ENCODE data around the gene COL18A1.

The COL18A1 gene

DNA sequence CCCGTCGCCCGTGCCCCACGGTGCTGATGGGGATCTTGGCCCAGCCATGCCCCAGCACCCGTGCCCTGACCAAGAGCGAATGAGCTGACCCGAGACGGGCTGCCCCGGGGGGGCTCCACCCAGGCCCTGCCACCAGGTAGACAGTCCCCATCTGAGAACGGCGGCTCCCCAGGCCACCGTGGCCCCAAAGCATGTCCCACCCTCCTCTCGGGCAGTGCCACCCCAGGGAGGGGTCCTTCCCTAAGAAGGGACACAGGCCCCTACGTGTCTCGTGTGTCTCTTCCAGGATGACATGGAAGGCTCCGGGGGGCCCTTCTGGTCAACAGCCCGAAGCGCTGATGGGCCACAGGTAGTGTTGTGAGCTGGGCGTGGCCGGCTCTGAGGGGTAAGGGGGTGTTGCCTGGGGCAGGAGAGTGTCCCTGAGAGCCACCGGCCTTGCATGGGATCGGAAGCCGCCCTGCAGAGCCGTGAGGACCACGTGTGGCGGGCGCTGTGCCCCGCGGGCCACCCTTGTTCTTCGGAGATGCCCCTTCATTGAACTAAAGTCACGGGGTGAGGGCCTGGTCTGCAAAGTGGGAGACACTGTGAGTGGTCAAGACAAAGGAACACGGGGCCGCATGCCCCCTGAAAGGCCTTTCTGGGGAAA is 82.3 kb downstream of the COL18A1 start:
- in situ Hi-C loops (cut with MboI; ENCODE audit: low sequenced_read_pairs): no loop called here

DNA sequence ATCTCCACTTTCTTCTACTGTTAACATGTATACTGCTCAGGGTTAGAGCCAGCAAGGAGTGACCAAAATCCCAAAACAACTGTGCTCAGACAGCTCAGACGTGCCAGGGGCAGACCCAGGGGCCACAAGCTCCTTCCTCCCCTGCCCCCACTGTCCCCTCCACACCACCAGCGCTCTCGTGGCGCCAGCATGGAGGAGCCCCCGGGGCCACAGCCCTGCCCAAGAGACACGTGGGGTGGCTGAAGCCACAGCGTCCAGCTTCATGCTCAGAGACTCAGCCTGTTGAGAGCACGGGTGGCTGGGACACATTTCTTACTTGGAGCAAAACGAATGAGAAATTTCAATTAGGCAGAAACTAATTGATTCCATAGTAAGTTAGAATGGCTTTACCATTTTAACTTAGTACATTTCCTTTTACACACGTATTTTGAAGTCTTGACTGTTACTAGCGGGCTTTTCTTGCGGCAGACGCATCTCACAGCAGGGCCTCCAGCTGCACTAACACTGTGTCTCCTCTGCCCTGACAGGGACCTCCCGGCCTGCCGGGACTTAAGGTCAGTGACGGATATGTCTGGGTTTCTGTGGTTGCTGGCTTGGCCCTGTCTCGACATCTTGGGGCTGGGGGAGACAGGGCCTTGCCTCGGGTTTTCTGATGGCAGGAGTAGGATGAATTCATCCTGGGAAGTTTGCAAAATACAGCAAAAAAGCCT is 83.1 kb downstream of the COL18A1 start:
- in situ Hi-C loops (cut with MboI; ENCODE audit: low sequenced_read_pairs): no loop called here

DNA sequence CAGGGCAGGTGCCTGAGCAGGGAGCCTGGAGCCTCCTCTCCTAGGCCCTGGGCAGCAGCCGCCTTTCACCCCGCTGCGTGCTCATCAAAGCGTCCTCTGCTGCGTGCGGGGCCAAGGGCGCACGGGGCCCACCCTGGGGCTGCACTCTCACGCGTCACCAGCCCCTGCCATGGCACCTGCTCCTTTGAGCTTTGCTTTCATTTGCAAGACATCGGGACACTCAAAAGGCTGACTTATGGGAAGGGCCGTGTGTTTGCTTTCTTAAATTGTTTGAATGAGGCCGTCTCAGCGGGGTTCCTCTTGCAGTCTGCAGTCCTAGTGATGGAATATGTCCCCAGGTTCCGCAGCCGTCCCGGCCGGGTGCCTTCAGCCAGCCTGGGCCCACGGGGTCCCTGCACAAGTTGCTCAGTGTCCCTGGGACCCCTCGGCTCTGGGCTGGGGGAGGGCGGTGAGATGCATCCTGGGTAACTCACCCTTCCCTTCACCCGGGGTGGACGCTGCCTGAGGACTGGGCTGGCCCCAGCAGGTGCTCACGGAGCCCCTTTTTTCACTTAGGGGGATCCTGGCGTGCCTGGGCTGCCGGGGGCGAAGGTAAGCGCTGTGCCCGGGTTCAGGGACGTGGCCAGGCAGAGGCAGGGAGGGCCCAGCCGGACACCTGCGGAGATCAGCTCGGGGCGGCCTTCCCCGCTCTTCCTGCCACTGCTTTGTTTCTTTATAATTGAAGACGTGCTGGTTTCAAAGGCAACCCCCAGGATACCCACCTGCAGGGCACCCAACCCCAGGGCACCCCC is 84.2 kb downstream of the COL18A1 start:
- in situ Hi-C loops (cut with MboI; ENCODE audit: low sequenced_read_pairs): no loop called here

DNA sequence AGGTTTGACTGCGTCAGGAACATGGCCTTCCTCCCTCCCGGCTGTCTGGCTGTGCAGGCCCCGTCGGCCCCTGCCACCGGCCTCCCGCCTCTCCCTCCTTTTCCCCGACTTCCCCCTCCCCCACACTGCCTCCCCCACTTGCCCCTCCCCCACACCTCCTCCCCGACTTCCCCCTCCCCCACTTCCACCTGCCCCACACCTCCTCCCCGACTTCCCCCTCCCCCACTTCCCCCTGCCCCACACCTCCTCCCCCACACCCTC is 84.7 kb downstream of the COL18A1 start:
- in situ Hi-C loops (cut with MboI; ENCODE audit: low sequenced_read_pairs): no loop called here

DNA sequence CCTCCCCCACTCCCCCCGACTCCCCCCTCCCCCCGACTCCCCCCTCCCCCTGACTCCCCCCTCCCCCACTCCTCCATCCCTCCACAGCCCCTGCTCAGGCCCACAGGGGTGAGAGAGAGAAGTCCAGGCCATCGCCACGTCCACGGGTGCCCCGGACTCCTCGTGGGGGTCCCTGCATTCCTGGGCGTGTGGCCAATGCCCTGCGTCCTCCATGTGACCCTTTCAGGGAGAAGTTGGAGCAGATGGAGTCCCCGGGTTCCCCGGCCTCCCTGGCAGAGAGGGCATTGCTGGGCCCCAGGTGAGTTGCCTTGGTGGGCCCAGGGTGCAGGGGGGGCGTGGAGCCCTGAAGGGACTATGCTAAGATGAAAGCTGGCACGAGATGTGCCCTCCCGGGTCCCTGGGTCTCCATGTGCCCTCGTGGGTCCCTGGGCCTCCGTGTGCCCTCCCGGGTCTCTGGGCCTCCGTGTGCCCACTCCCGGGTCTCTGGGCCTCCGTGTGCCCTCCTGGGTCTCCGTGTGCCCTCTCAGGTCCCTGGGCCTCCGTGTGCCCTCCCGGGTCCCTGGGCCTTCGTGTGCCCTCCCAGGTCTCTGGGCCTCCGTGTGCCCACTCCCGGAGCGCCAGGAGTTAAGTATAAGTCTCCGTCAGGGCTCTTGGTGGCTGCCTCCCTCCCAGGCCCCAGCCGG is 85.2 kb downstream of the COL18A1 start:
- in situ Hi-C loops (cut with MboI; ENCODE audit: low sequenced_read_pairs): no loop called here

DNA sequence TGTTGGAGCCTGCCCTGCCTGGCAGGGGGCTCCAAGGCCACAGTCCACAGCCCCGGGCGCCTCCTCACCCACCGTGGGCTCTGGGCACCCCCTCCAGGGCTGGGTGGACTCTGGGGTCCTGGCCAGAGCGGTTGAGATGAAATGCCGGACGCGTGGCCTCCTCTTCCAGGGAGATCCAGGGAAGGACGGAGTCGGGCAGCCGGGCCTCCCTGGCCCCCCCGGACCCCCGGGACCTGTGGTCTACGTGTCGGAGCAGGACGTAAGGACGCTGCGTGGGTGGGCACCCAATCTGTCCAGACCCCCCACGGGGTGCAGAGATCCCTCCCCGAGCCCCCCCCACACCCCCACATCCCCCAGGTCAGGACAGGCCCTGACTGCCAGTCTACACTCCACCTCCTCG is 86.1 kb downstream of the COL18A1 start:
- in situ Hi-C loops (cut with MboI; ENCODE audit: low sequenced_read_pairs): no loop called here

DNA sequence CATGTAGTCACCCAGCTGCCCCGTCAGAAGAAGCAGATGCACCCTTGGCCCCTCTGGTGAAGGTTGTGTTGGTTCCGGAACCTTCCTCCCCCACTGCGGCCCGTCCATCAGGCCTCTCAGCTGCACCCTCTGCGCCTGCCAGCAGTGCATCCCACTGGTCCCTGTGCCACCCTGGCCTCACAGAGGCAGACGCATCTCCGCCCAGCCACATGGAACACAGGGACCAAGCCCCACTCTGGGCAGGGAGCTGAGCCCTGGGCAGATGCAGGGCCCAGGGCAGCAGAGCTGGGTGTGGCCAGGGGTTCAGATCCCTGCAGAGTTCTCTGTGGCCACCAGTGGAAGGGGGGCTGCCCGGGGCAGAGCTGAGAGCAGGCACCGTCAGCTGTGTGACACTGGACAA is 86.7 kb downstream of the COL18A1 start:
- in situ Hi-C loops (cut with MboI; ENCODE audit: low sequenced_read_pairs): no loop called here

DNA sequence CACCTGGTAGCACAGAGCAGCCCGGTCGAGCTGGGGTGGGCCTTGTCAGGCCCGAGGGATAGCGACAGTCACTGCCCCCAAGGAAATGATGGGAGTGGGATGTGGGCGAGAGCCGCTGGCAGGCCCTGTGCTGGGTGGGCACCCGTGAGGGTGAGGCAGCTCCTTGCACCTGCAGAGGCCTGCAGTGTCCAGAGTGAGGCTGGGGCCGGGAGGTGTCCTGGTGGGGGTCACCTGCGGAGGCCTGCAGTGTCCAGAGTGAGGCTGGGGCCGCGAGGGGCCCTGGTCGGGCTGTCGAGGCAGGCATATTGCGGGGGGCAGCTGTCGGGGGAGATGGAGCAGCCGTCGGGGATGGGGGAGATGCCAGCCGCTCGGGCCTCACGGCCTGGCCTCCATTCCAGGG is 87.8 kb downstream of the COL18A1 start:
- in situ Hi-C loops (cut with MboI; ENCODE audit: low sequenced_read_pairs): no loop called here

DNA sequence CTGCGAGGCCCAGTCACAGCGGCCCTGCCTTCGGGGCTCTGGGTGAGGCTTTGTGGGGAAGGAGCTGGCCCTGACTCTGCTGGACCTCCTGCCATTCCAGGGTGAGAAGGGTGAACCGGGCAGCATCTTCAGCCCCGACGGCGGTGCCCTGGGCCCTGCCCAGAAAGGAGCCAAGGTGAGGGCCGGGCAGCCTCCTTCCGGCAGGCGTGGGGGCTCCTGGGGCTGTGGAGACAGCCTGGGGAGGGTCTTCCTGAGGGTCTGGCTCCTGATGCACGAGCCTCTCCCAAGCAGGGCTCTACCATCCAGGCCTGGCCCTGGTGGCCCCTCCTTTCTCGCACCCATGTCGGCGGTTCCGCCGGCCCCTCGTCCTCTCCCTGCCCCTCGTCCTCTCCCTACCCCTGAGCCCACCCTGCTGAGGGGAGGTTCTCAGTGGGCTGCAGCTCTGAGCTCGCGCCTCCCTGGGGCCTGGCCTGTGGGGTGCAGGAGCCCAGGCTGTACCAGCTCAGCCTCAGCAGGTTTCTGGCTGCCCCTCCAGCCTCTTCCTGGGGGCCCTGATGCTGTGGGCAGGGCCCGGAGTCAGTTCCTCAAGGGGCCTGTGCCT is 88.5 kb downstream of the COL18A1 start:
- in situ Hi-C loops (cut with MboI; ENCODE audit: low sequenced_read_pairs): no loop called here

DNA sequence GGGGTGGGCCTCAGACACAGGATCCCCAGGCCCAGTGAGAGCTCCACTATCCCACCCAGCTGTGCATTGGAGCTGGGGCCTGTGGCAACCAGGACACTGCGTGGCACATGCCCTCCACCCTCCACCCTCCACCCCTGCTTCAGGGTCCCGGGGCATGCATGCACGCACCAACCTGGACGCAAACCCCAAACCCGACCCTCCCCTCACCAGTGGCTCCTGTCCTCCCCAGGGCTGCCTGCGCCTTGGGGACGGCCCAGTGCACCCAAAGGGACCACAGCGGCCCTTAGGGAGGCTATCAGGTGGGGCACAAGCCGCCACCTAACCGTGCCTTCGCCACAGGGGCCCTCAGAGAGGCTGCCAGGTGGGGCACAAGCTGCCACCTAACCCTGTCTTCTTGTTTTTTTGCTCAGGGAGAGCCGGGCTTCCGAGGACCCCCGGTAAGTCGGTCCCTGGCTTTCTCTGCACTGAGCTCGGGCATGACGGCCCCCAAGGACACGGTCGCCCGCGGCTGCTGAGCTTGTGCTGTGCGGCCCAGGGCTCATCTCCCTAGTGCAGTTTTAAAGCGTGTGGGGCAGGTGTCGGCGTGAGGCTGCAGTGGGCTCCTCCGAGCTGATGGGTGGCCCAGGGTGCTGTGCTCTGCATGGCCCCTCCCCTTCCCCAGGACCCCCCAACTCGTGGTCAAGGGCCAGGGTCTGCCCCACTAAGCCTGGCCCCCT is 89.3 kb downstream of the COL18A1 start:
- in situ Hi-C loops (cut with MboI; ENCODE audit: low sequenced_read_pairs): no loop called here

DNA sequence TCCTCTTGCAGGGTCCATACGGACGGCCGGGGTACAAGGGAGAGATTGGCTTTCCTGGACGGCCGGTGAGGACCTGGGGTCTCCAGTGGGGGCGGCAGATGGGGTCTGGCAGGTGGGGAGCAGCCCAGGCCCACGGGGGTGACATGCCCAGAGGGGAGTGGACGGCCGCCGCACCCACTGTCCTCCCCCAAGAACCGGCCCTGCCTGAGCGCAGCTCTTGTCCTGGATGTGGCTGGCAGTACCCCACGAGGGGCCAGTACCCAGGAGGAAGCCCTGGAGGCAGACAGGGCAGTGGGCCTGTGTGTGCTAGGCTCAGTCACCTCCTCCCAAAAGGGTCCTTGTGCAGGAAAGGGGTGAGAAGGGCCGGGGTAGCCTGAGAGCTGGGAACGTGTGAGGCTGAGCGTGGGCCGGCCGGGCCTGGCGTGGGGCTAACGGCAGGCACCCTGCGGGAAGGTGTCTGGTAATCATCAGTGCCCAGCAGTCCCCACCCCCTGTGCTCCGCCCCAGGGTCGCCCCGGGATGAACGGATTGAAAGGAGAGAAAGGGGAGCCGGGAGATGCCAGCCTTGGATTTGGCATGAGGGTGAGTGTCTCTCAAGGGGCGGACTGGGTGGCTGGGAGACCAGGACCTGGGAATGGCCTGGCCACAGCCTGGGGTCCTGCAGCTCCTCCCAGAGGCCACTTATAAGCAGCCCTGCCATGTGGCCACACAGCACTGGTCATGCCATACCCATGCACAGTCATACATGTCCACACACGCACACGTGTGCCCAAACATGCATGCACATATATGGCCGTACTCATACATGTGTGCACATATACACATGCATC is 90.1 kb downstream of the COL18A1 start:
- in situ Hi-C loops (cut with MboI; ENCODE audit: low sequenced_read_pairs): no loop called here

DNA sequence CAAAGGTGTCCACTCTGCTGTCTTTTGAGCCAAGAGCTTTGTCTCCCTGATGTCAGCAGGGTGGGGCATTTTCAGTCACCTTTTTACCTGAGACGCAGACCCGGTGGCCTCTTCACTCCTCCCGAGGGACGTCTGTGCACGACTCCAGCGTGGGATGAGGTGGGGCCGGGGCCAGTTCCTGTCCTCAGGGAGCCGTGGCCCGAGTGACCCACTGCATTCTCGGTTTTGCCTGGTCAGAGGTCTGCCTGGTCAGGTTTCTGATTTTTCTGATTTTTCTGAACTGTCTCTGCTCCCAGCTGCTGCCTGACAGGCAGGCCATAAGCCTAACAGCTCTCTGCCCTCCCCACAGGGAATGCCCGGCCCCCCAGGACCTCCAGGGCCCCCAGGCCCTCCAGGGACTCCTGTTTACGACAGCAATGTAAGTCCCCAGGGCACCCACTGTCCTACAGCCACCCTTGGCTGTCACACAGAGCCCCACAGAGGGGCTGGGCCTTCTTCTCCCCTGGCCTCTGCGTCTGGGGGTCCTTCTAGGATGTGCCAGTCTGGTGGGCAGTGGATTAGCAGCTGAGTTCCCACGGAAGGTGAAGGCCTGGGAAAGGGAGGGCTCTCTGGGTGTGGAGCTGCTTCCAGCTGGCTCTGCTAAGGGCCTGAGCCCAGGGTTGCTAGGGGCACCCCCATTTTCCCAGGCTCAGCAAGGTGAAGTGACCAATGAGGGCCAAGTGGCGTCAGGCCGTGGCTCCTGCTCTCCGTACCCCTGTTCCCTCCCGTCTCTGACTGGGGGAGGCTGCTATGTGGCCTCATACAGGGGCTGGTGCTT is 91.4 kb downstream of the COL18A1 start:
- in situ Hi-C loops (cut with MboI; ENCODE audit: low sequenced_read_pairs): no loop called here

DNA sequence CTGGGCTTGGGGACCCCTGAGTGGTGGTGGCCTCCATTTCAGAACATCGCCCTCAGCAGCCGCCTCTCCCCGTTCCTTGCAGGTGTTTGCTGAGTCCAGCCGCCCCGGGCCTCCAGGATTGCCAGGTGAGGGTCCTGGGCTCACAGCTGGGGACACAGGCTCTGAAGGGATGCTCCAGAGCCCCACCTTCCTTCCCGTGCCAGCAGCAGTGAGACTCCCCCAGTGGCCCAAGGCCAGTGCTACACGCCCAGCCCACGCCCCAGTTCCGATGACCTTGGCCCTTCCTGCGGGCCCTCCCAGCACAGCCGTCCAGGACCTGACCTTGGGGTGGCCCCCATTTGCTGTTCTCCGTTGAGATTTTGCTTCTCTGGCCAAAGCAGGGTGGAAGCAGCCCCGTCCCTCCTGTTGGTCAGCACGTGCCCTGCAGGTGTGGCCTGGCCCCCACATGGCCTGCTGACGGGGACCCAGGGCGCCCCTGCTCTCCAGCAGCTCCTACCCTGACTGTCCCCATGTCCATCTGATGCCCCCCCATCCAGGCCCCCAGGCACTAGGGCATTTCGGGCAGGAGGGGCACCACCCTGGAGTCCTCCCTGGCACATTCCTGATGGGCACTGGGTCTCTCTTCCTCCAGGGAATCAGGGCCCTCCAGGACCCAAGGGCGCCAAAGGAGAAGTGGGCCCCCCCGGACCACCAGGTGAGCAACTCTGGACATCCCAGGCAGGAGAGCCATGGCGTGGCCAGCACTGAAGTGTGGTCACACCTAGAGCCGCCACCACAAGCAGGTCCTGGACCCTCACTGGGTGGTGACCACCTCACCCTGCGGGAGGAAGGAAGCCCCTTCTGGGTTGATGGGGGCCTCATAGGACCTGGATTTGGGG is 92.2 kb downstream of the COL18A1 start:
- in situ Hi-C loops (cut with MboI; ENCODE audit: low sequenced_read_pairs): no loop called here

DNA sequence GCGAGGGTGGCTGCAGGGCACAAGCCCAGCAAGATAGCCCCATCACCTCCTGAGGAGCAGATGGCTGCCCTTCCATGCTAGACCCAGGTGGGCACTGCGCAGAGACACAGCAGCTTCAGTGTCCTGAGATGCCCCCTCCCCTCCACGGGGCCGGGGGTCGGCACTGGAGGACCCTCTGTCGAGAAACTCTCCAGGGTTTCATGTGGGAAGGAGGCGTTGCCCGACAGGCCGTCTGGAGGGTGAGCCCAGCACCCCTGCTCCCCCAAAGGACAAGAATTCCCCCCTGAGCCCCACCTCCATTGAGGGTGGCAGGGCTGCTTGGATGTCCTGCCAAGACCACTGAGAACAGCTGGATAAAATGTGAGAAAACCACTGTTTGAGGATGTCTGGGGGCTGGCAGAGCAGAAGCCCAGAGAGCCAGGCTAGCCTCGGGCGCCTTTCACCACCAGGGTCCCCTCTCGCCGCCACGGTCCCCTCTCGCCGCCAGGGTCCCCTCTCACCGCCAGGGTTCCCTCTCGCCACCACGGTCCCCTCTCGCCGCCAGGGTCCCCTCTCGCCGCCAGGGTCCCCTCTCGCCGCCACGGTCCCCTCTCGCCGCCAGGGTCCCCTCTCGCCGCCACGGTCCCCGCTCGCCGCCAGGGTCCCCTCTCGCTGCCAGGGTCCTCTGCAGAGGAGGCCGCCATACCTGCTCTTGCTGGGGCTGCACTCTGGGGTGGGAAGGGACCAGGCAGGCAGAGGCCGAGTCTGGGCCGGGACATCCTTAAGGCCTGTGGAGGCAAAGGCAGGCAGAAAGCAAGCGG is 93.1 kb downstream of the COL18A1 start:
- in situ Hi-C loops (cut with MboI; ENCODE audit: low sequenced_read_pairs): no loop called here

DNA sequence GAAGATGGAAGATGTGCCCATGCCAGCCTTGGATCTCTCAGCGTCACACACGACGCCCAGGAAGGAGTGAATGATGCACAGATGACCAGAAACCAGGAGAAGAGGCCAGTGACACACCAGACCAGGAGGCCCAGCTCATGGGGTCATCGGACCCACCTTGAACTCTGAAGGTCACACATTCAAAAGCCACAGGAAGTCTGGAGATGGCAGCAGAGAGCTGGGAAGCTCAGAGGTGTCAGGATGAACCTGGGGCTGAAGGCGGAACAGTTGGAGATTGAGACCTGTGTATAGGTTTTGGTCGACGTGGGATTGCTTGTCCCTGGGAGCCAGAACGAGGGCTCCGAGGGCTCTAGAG is 93.7 kb downstream of the COL18A1 start:
- in situ Hi-C loops (cut with MboI; ENCODE audit: low sequenced_read_pairs): no loop called here

DNA sequence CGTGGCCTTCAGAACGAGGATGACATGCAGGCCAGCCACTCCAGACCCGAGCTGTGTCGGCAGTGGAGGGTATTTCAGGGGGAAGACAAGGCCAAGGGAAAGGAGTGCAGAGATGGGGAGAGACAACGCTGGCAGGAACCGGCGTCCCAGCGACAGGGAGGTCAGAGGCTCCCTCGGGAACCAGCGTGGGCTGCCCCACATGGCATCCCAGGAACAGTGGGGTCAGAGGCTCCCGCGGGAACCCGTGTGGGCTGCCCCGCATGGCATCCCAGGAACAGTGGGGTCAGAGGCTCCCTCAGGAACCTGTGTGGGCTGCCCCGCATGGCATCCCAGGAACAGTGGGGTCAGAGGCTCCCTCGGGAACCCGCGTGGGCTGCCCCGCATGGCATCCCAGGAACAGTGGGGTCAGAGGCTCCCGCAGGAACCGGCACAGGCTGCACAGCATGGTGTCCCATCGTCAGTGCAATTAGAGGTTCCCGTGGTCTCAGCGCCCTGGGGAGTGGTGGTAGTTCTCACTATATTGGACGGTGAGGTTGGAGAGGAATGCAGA is 94.3 kb downstream of the COL18A1 start:
- in situ Hi-C loops (cut with MboI; ENCODE audit: low sequenced_read_pairs): no loop called here

DNA sequence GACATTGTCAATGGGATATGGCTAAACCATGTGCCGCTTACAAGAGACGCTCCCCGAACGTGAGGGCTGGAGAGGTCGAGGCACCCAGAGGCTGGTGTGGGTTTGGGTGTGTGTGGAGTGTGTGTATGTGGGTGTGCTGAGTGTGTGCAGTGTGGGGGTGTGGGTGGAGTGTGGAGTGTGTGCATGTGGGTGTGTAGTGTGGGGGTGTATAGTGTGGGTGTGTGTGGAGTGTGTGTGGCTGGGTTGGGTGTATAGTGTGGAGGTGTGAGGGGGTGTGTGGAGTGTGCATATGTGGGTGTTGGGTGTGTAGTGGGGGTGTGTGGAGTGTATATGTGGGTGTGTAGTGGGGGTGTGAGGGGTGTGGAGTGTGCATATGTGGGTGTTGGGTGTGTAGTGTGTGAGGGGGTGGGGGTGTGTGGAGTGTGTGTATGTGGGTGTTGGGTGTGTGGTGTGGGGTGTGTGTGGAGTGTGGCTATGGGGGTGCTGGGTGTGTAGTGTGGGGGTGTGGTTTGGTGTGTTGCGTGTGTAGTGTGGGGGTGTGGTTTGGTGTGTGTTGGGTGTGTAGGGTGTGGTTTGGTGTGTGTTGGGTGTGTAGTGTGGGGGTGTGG is 95.1 kb downstream of the COL18A1 start:
- in situ Hi-C loops (cut with MboI; ENCODE audit: low sequenced_read_pairs): no loop called here
